Mesenchymal stem cell (in vitro differentiated cells and primary cell): ENCODE results near the gene BLMH.

Source experiments
- DNase-seq: peaks from one replicate; pipeline ENCODE4 v3.0.0-alpha.2; 2013
- H2AFZ ChIP-seq: one replicate; pipeline ENCODE4 v1.6.1; 2013; ENCODE audit warnings: low read depth, mild to moderate bottlenecking, control low read depth, inconsistent platforms, low read length, moderate library complexity
- H2AK5ac ChIP-seq: 2 replicates; pipeline ENCODE4 v1.6.1; 2013; ENCODE audit warnings: low read length, moderate library complexity, mild to moderate bottlenecking, inconsistent platforms; ENCODE audit not compliant: severe bottlenecking
- H2BK120ac ChIP-seq: one replicate; pipeline ENCODE4 v1.6.1; 2013; ENCODE audit warnings: low read depth, mild to moderate bottlenecking, inconsistent platforms, low read length, moderate library complexity
- H2BK12ac ChIP-seq, 2 experiments: one replicate each; pipeline ENCODE4 v1.6.1; 2013; ENCODE audit warnings: inconsistent platforms in 2 of 2, low read length in 2 of 2, mild to moderate bottlenecking in 2 of 2, moderate library complexity in 2 of 2, control low read depth in 1 of 2
- H2BK15ac ChIP-seq: one replicate; pipeline ENCODE4 v1.6.1; 2013; ENCODE audit warnings: mild to moderate bottlenecking, low read depth, inconsistent platforms; ENCODE audit not compliant: poor library complexity, severe bottlenecking
- H2BK5ac ChIP-seq: 2 replicates; pipeline ENCODE4 v1.6.1; 2013; ENCODE audit warnings: low read depth, mild to moderate bottlenecking, low read length, control low read depth, inconsistent platforms; ENCODE audit not compliant: poor library complexity, severe bottlenecking
- H3K14ac ChIP-seq, 2 experiments: one replicate each; pipeline ENCODE4 v1.6.1; 2013; ENCODE audit warnings: inconsistent platforms in 2 of 2, low read length in 2 of 2, control low read depth in 1 of 2, mild to moderate bottlenecking in 1 of 2, moderate library complexity in 1 of 2
- H3K18ac ChIP-seq, 2 experiments: one replicate each; pipeline ENCODE4 v1.6.1; 2013; ENCODE audit warnings: inconsistent platforms in 2 of 2, low read length in 2 of 2, control low read depth in 1 of 2, low read depth in 1 of 2, mild to moderate bottlenecking in 1 of 2
- H3K23ac ChIP-seq, 2 experiments: one replicate each; pipeline ENCODE4 v1.6.1; 2013; ENCODE audit warnings: inconsistent platforms in 2 of 2, low read length in 2 of 2, mild to moderate bottlenecking in 2 of 2, moderate library complexity in 2 of 2, control low read depth in 1 of 2
- H3K27ac ChIP-seq: 2 replicates; pipeline ENCODE4 v1.5.1; 2013; ENCODE audit warnings: mild to moderate bottlenecking, moderate library complexity, low read length, control low read depth, inconsistent platforms; ENCODE audit not compliant: poor library complexity, severe bottlenecking
- H3K27me3 ChIP-seq, 2 experiments: 2 replicates each; pipeline versions ENCODE4 v1.6.1 to v1.7.0; 2013; ENCODE audit warnings: low read length in 2 of 2, mild to moderate bottlenecking in 2 of 2, moderate library complexity in 2 of 2, control low read depth in 1 of 2, inconsistent platforms in 1 of 2; ENCODE audit not compliant: control insufficient read depth in 1 of 2, insufficient read depth in 1 of 2
- H3K36me3 ChIP-seq, 2 experiments: 2 replicates each; pipeline versions ENCODE4 v1.6.1 to v1.7.0; 2013; ENCODE audit warnings: low read length in 2 of 2, control low read depth in 1 of 2, inconsistent platforms in 1 of 2, low read depth in 1 of 2, mild to moderate bottlenecking in 1 of 2; ENCODE audit not compliant: insufficient read depth in 2 of 2, control insufficient read depth in 1 of 2
- H3K4ac ChIP-seq, 2 experiments: one replicate each; pipeline ENCODE4 v1.6.1; 2013; ENCODE audit warnings: inconsistent platforms in 2 of 2, low read length in 2 of 2, mild to moderate bottlenecking in 2 of 2, moderate library complexity in 2 of 2, control low read depth in 1 of 2, low read depth in 1 of 2
- H3K4me1 ChIP-seq: 2 replicates; pipeline ENCODE4 v1.6.1; 2013; ENCODE audit warnings: low read depth, low read length, control low read depth; ENCODE audit not compliant: control insufficient read depth, insufficient read depth
- H3K4me2 ChIP-seq: 2 replicates; pipeline ENCODE4 v1.6.1; 2013; ENCODE audit warnings: low read length, mild to moderate bottlenecking, inconsistent platforms; ENCODE audit not compliant: poor library complexity, severe bottlenecking
- H3K4me3 ChIP-seq, 2 experiments: 2 replicates each; pipeline versions ENCODE4 v1.5.1 to v1.7.0; 2013; ENCODE audit warnings: low read length in 2 of 2, mild to moderate bottlenecking in 2 of 2, control low read depth in 1 of 2, low read depth in 1 of 2; ENCODE audit not compliant: insufficient read depth in 1 of 2
- H3K79me1 ChIP-seq: replicated peaks from 2 replicates; pipeline ENCODE4 v1.6.1; 2013; ENCODE audit warnings: mild to moderate bottlenecking, control low read depth, low read length, inconsistent platforms; ENCODE audit not compliant: poor library complexity, severe bottlenecking
- H3K9ac ChIP-seq: 2 replicates; pipeline ENCODE4 v1.7.0; 2013; ENCODE audit warnings: mild to moderate bottlenecking, low read length, moderate library complexity
- H3K9me3 ChIP-seq: 2 replicates; pipeline ENCODE4 v1.7.0; 2013; ENCODE audit warnings: mild to moderate bottlenecking, low read length; ENCODE audit not compliant: control insufficient read depth
- H4K8ac ChIP-seq: one replicate; pipeline ENCODE4 v1.6.1; 2013; ENCODE audit warnings: inconsistent platforms, mild to moderate bottlenecking, low read length, moderate library complexity
- H4K91ac ChIP-seq: one replicate; pipeline ENCODE4 v1.6.1; 2013; ENCODE audit warnings: mild to moderate bottlenecking, low read length, inconsistent platforms
- WGBS: methylation state at CpG from one replicate; pipeline ENCODE4 v1.1.7; 2013; ENCODE audit warnings: mixed read lengths; 5-methylcytosine and 5-hydroxymethylcytosine counted together

BLMH gene

GRCh38 chr17:30224419-30224960, 67.3 kb downstream of the BLMH start:
- Histone ChIP-seq H3K14ac (no peak overlapping the region), H4K8ac (no peak overlapping the region), H2BK5ac (no peak overlapping the region), H3K4me1 (no peaks in the 10 kb centered on the region), H2BK120ac (no peak overlapping the region), H3K27me3 (peaks cover 17 to 58% of the 10 kb centered on the region in 2 experiments), H3K4me2 (no peak overlapping the region), H3K9ac (no peak overlapping the region), H2AK5ac (no peak overlapping the region), H2BK12ac (no peak overlapping the region), H3K18ac (no peak overlapping the region), H3K23ac (no peak overlapping the region), H4K91ac (no peak overlapping the region), H3K27ac (no peak overlapping the region), H2AFZ (no peak overlapping the region), H3K9me3 (no peaks in the 10 kb centered on the region), H2BK15ac (no peak overlapping the region), H3K4ac (no peak overlapping the region), H3K4me3 (no peak overlapping the region), H3K36me3 (no peaks in the 10 kb centered on the region), H3K79me1 (no peaks in the 10 kb centered on the region)
- DNase-seq, result no peak
- WGBS, result 74% methylated on average over 7 of the region's 8 CpGs

GRCh38 chr17:30222721-30223175, 69.0 kb downstream of the BLMH start:
- Histone ChIP-seq H2AFZ (no peak overlapping the region), H3K14ac (no peak overlapping the region), H2BK15ac (no peak overlapping the region), H3K23ac (no peak overlapping the region), H3K4me3 (no peak overlapping the region), H3K27ac (no peak overlapping the region), H3K4ac (no peak overlapping the region), H3K9ac (no peak overlapping the region), H2BK12ac (no peak overlapping the region), H3K9me3 (no peaks in the 10 kb centered on the region), H2BK120ac (no peak overlapping the region), H3K27me3 (peaks cover 14 to 66% of the 10 kb centered on the region in 2 experiments), H3K18ac (no peak overlapping the region), H4K91ac (no peak overlapping the region), H2AK5ac (no peak overlapping the region), H3K4me1 (no peaks in the 10 kb centered on the region), H4K8ac (no peak overlapping the region), H3K36me3 (peaks cover 0 to 3% of the 10 kb centered on the region in 2 experiments), H2BK5ac (no peak overlapping the region), H3K4me2 (no peak overlapping the region), H3K79me1 (no peaks in the 10 kb centered on the region)
- DNase-seq, result no peak
- WGBS, result 91% methylated on average over 13 of the region's 13 CpGs

- Histone ChIP-seq H3K23ac (no peak overlapping the region), H3K4me3 (no peak overlapping the region), H2BK120ac (no peak overlapping the region), H3K4me1 (no peaks in the 10 kb centered on the region), H3K27ac (no peak overlapping the region), H3K14ac (no peak overlapping the region), H3K9me3 (no peaks in the 10 kb centered on the region), H3K79me1 (no peaks in the 10 kb centered on the region), H2AK5ac (no peak overlapping the region), H4K8ac (no peak overlapping the region), H2BK5ac (no peak overlapping the region), H2AFZ (no peak overlapping the region), H3K27me3 (peaks cover 14 to 69% of the 10 kb centered on the region in 2 experiments), H3K4ac (no peak overlapping the region), H3K4me2 (no peak overlapping the region), H2BK15ac (no peak overlapping the region), H3K9ac (no peak overlapping the region), H3K18ac (no peak overlapping the region), H4K91ac (no peak overlapping the region), H3K36me3 (peaks cover 0 to 3% of the 10 kb centered on the region in 2 experiments), H2BK12ac (no peak overlapping the region)
- no peak for DNase-seq
- WGBS, result 71% methylated on average over 4 of the region's 4 CpGs
Observed at GRCh38 chr17:30222251-30222650, 69.5 kb downstream of the BLMH start.

- 90% methylated on average over 10 of the region's 10 CpGs for WGBS
- H3K4me3 ChIP-seq, result no peak overlapping the region
Observed at GRCh38 chr17:30221346-30221745, 70.4 kb downstream of the BLMH start.

More at GRCh38 chr17:30221346-30221745, 70.4 kb downstream of the BLMH start:
- DNase-seq, result no peak
- Histone ChIP-seq H3K23ac (no peak overlapping the region), H2AFZ (no peak overlapping the region), H2BK15ac (no peak overlapping the region), H3K18ac (no peak overlapping the region), H3K4me2 (no peak overlapping the region), H4K8ac (no peak overlapping the region), H3K79me1 (no peaks in the 10 kb centered on the region), H3K9me3 (no peaks in the 10 kb centered on the region), H3K9ac (no peak overlapping the region), H3K14ac (no peak overlapping the region), H2BK12ac (peak overlapping the region in 1 of 2 experiments; percentile 59), H3K36me3 (peaks cover 0 to 3% of the 10 kb centered on the region in 2 experiments), H2BK5ac (no peak overlapping the region), H3K27ac (no peak overlapping the region), H2BK120ac (no peak overlapping the region), H3K4me1 (no peaks in the 10 kb centered on the region), H3K27me3 (peaks cover 14 to 66% of the 10 kb centered on the region in 2 experiments), H3K4ac (no peak overlapping the region), H4K91ac (no peak overlapping the region), H2AK5ac (no peak overlapping the region)
